T follicular helper cell (primary cell): ENCODE measurements around the gene CD14.
"Not testable (repeated sequence)": the region's sequence is repeated elsewhere in the genome, so short reads cannot be mapped to it uniquely, and the experiment has no call there.

Experiments used
- DNase-seq: peaks from one replicate; pipeline ENCODE4 v3.0.0-alpha.2; 2020; ENCODE audit warnings: low read depth
- total RNA-seq, 2 experiments: gene quantifications; one replicate each; lab custom pipeline; 2026; lab: John Stamatoyannopoulos, UW

Gene CD14
- total RNA-seq = 0.04 to 1.3 reads per million in 2 experiments

- no peak for DNase-seq
These were observed at the start of gene CD14 for GRCh38 chr5:140633021-140633471. Gene CD14, minus strand, starts transcription at chr5:140633175. Its CDS starts 104 bp downstream, at chr5:140633071.

DNA sequence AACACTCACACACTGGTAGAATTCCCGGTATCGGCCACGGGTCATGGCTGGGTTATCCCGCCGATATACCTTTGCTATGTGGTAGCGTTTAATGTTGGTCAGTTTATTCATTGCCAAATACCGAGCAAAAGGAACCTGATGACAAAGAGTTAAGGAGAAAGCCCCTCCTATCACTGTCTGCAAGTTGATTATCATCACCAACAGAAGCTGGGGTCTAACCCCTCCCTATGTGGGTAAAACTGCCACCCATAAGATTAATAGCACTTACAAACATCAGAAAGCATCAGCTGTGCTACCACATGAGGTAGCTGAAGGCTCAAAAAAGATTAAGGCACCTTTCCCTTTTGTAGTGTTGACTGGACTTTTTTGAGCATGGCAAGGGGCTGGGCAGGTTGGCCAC, 46.0 kb upstream of the CD14 start:
- DNase-seq = no peak

DNA sequence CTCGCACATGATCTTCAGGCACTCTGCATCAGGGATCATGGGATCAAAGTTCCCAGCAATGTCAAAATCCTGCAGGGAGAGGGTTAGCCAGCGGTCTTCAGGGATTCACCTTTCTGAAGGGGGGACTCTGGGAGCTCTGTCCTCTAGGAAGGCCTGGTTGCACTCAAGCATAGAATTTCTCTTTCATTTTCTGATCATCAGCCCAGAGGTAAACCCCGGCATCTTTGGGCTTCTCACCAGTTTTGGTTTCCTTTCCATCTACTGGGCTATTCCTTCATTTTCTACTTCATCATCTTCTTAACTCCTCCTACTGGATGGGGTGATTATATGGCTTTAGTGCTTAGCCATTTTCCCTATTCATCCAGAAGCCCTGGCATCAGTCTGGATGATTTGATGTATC, 45.0 kb upstream of the CD14 start:
- DNase-seq = no peak

DNA sequence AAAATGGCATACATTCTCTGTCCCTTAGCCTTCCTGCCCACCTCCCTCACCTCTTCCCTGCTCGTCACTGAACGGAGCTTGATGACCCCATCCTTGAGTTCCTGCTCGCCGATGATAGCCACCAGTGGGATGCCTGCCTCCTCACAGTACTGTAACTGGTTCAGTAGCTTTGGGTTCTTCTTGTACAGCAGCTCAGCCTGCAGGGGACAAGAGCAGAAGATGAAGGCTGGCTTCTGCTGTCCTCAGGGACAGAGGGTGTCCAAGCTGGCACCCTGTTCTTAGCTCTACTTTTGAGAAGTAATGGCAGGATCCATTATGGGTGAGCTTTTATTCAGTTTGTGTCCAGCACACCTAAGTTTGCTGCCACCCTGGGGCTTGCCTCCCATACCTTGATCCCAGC, 41.7 kb upstream of the CD14 start:
- DNase-seq = no peak

DNA sequence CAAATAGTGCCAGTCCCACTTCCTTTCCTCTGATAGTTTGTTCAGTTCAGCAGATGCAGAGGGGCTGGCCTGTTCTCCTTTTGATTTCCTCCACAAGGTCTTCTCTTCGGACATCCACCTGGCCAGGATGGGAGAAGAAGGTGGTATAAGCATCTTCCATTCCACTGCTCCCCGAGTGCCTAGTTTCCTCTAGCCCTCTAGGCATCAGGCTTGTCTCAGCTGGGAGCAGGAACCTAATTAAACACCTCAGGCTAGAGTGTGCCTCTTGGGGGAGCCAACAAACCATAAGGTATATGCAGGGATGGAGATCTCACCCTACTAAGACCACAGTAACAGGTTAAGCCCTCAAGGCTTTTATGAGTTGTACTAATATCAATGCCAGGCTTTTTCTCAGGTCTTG, 41.2 kb upstream of the CD14 start:
- no peak for DNase-seq

- no peak for DNase-seq
These were observed 40.4 kb upstream of the CD14 start, which contains the start of gene DND1 for GRCh38 chr5:140673187-140673976. Gene DND1, minus strand, starts transcription at chr5:140673576. Its CDS starts 34 bp downstream, at chr5:140673542.

GRCh38 chr5:140672455-140673186, 39.6 kb upstream of the CD14 start:
- DNase-seq = no peak

GRCh38 chr5:140671472-140672125, 38.6 kb upstream of the CD14 start:
- DNase-seq = no peak

DNA sequence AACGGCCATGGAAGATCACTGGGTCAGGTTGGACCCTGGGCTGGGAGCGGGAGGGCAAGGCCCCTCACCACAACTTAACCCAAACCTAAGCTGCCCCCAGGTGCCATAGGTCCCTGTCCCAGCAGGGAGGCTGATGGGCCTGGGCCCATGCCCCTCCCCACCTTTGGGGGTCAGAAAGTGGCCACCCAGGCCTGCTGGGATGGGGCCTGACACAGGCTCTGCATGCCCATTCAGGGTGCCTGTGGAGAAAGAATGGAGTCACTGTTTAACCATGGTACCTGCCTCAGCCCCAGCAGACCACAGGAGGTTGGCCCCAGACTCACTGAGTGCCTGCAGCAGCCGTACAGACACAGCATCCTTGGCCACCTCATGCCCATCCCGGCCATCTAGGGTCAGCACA, 38.1 kb upstream of the CD14 start:
- not testable (repeated sequence) for DNase-seq

GRCh38 chr5:140664359-140665119, 31.6 kb upstream of the CD14 start, which contains the start of gene WDR55:
Gene WDR55, plus strand, starts transcription at chr5:140664904. Its CDS starts 9 bp downstream, at chr5:140664913.
- peak; percentile 93 for DNase-seq

DNA sequence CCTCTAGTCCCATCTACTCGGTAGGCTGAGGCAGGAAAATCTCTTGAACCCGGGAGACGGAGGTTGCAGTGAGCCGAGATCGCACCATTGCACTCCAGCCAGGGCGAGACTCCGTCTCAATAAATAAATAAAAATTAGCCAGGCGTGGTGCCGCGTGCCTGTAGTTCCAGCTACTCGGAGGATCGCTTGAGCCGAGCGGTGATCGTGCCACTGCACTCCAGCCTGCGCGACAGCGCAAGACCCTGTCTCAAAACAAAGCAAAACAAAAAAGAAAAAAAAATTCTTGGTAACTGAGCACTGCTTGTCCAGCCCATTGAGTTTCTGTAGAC, 31.0 kb upstream of the CD14 start:
- no peak for DNase-seq

GRCh38 chr5:140660371-140660770, 27.4 kb upstream of the CD14 start:
- DNase-seq = not testable (repeated sequence)

DNA sequence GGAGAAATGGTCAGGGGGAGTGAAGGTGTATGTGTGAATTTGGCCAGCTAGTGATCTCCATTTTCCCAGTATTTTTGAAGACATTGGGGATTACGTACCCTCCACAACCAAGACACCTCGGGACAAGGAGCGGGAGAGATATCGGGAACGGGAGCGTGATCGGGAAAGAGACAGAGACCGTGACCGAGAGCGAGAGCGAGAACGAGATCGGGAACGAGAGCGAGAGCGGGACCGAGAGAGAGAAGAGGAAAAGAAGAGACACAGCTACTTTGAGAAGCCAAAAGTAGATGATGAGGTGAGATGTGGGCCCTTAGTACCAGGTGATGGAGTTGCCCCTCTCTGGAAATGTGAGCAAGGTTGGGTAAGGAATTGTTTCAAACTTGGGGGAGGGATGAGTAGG, 25.9 kb upstream of the CD14 start:
- DNase-seq = no peak

DNA sequence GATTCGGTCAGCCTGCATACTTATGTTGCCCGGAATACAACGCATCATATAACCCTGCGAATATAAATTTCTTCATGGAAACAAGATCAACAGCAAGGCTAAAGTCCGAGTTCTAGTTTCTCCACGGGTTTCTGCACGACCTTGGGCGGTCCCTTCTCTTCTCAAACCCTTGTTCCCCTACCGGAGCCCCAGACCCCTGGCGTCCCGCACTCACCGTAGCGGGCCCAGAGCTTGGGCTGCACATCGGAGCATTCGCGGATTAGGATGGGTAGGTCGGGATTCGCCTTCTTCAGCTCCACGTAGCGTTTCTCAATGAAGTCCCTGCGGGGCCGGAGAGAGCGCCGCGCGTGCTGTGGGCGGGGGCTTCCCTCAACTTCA, 14.1 kb upstream of the CD14 start:
- DNase-seq = no peak

DNA sequence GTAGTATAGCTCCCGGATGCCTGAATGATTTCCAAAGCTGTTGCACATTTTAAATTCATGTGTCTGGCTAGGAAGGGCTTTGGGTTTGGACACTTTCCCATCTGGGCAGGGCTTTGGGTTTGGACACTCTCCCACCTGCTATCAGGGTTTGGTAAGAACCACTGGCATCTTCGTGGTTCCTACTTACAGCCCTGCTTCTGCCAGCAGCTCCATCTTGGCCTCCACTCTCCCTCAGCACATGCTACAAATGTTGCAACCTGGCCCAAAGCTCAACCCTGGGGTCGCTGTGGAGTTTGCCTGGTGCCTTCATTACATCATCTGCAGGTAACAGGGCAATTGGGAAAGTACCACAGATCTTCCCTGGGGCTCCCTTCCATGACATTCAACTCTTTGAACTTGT, 9.7 kb upstream of the CD14 start:
- DNase-seq = no peak

DNA sequence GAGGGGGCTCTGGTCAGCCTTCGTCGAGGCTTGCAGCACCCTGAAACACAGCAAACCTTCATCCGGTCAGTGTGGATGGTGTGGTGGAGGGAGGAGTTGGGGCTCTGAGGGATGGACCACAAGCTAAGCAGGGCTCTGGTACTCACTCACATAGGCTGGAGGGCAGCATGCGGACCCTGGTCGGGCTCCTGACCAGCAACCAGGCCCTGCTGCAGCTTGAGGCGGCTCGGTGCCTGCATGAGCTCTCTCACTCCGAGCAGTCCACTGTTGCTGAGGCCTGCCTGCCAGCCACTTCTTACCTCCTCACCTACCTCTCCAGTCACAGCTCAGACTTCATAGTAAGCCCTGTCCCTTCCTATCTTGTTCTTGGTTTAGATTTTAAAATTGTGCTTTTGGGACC, 8.7 kb upstream of the CD14 start:
- DNase-seq = no peak

DNA sequence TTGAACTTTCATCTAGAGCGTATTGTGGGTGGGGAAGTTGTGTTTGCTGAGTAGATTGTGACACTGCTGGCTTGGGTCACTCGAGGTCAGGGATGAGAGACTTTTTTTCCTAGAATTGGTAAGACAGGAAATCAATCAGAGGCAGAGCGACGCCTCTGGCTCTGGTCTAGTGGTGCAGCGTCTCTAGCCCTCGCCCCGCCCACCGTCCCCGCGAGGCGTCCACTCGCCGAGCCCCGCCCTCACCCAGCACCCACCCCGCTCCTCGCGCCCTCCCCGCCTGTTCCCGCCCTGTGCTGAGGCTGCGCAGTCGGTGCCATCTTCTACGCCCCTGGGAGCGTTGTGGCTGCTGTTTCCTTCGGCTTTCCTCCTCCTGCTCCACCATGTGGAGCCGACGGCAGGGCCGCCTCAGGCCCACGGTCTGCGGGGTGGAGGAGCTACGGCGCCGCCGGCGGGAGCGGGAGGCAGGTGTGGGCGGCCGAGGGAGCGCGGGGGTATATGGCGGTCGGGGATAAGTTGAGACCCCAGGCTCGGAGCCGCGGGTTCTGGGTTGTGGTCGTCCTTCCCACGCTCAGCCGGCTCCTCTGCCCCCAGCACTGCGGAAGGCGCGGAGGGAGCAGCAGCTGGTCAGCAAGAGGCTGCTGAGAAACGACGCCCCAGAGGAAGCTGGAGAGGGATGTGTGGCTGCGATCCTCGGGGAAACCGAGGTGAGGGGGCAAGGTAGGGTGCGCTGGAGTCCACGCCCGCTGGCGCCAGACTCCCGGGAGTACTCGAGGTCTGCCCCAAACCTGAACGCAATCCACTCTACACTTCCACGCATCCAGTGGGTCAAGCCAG, 6.4 kb upstream of the CD14 start, which contains the start of gene TMCO6:
TMCO6 (plus strand) TSS at position 304 of the 834 bp plus-strand sequence; CDS start at position 381, 77 bp downstream.
- peak; percentile 96 for DNase-seq

- DNase-seq = not testable (repeated sequence)
These were observed 5.8 kb upstream of the CD14 start for GRCh38 chr5:140638898-140639147.

- no peak for DNase-seq
These were observed 4.6 kb upstream of the CD14 start for GRCh38 chr5:140637371-140638100.
